Gastroesophageal sphincter (tissue), 3 donors: Measurements from ENCODE around the gene KIF5A.

Experiments
- CTCF ChIP-seq, 4 experiments: fragments of 200-600 bp in 2 of 4; fragments of 450-650 bp in 2 of 4; sonication (generic) in 1 of 4; IDR thresholded peaks; one replicate each; pipeline ENCODE4 v1.5.1; 2017 to 2019; ENCODE audit warnings: antibody characterized with exemption in 4 of 4, mild to moderate bottlenecking in 2 of 4, moderate library complexity in 2 of 4
- EP300 ChIP-seq: sonication (generic); formaldehyde crosslinking; IDR thresholded peaks from one replicate; pipeline ENCODE4 v1.6.1; 2017; ENCODE audit warnings: antibody characterized with exemption, mild to moderate bottlenecking
- POLR2A ChIP-seq, 2 donors: fragments of 450-650 bp; IDR thresholded peaks; one replicate each; pipeline ENCODE4 v1.6.1; 2017; ENCODE audit warnings: antibody characterized with exemption in 2 of 2, mild to moderate bottlenecking in 2 of 2, moderate library complexity in 1 of 2
- POLR2AphosphoS5 ChIP-seq: sonication (generic); formaldehyde crosslinking; IDR thresholded peaks from one replicate; pipeline ENCODE4 v1.6.1; 2017; ENCODE audit warnings: antibody characterized with exemption

GRCh38 chr12:57549203-57549908 is 488 bp upstream of the KIF5A start:
- TF ChIP-seq CTCF (IDR thresholded peaks at IDR 0.05) (no peak), POLR2AphosphoS5 (no peak), POLR2A (IDR thresholded peaks at IDR 0.05) (no peak), EP300 (no peak)
